K562 (cell line): ENCODE results near the gene GPR3. TPM values are rescaled to one million over a fixed set of nuclear protein-coding genes. Genes with fewer than 3 reads are reported as not detected.

ENCODE experiments used
- BCLAF1 ChIP-seq, 2 experiments: fragments of 450-650 bp in 1 of 2; IDR thresholded peaks; 2 replicates each; pipeline ENCODE4 v1.6.1; 2011 to 2017; ENCODE audit warnings: low read depth in 2 of 2, antibody characterized with exemption in 1 of 2, borderline replicate concordance in 1 of 2, low read length in 1 of 2, mild to moderate bottlenecking in 1 of 2, mixed read lengths in 1 of 2; ENCODE audit not compliant: control insufficient read depth in 1 of 2
- CREBBP ChIP-seq: IDR thresholded peaks from one replicate; pipeline ENCODE4 v1.6.1; 2012; ENCODE audit warnings: low read depth, mild to moderate bottlenecking, control low read depth, inconsistent platforms, low read length
- EP400 ChIP-seq: fragments of 450-650 bp; IDR thresholded peaks from 2 replicates; pipeline ENCODE4 v1.6.1; 2017; ENCODE audit warnings: antibody characterized with exemption, mild to moderate bottlenecking, moderate library complexity
- ERF ChIP-seq: fragments of 450-650 bp; formaldehyde crosslinking; IDR thresholded peaks from 2 replicates; pipeline ENCODE4 v1.4.0; 2020; ENCODE audit warnings: mild to moderate bottlenecking, mixed read lengths
- GABPB1 ChIP-seq: sonication (generic); formaldehyde crosslinking; IDR thresholded peaks from 2 replicates; pipeline ENCODE4 v1.8.0; 2022; ENCODE audit warnings: mild to moderate bottlenecking, missing genetic modification reagents
- MAFG ChIP-seq: fragments of 450-650 bp; conservative IDR thresholded peaks from 2 replicates; pipeline ENCODE4 v1.6.1; 2016; ENCODE audit warnings: missing genetic modification characterization, missing compliant biosample characterization
- PHF21A ChIP-seq: fragments of 450-650 bp; IDR thresholded peaks from 2 replicates; pipeline ENCODE4 v1.6.1; 2017; ENCODE audit warnings: low read depth, borderline replicate concordance
- POLR2AphosphoS2 ChIP-seq: IDR thresholded peaks from 2 replicates; pipeline ENCODE4 v1.6.1; 2012; ENCODE audit warnings: low read length, improper control_type of control experiment
- RFX5 ChIP-seq: IDR thresholded peaks from 2 replicates; pipeline ENCODE4 v1.6.1; 2011; ENCODE audit warnings: low read depth, mild to moderate bottlenecking, improper control_type of control experiment, low read length
- ZFX ChIP-seq: sonication (generic); formaldehyde crosslinking; IDR thresholded peaks from 2 replicates; pipeline ENCODE4 v1.8.0; 2022; ENCODE audit warnings: mild to moderate bottlenecking, missing genetic modification reagents, moderate library complexity
- ZNF696 ChIP-seq: fragments of 250-450 bp; sonication (Bioruptor Pico); conservative IDR thresholded peaks from 2 replicates; pipeline ENCODE4 v1.4.0; 2020; ENCODE audit warnings: mild to moderate bottlenecking, moderate library complexity
- ZNF76 ChIP-seq: fragments of 250-450 bp; sonication (Bioruptor Pico); IDR thresholded peaks from 2 replicates; pipeline ENCODE4 v1.4.0; 2020; ENCODE audit warnings: mild to moderate bottlenecking, moderate library complexity, borderline replicate concordance
- ZNF780A ChIP-seq: fragments of 250-450 bp; sonication (Bioruptor Pico); IDR thresholded peaks from 2 replicates; pipeline ENCODE4 v1.5.0; 2021; ENCODE audit warnings: mild to moderate bottlenecking
- polyA plus RNA-seq, 8 experiments: library from polyadenylated mRNA; depleted of rRNA in 4 of 8; stranded (reverse) in 5 of 8; unstranded in 3 of 8; fragments of >200 nt; fragmentation: Nextera tagmentation in 2 of 8; fragmentation: Illumina TruSeq in 1 of 8; extraction: Ambion mirVana in 2 of 8; extraction: Trizol in 1 of 8; gene quantifications; 2 replicates each; pipeline versions ENCODE4 v1.2.1 to v1.2.3, GENCODE V29; 2011 to 2014; ENCODE audit warnings: inconsistent platforms in 1 of 8, missing spikeins in 1 of 8
- total RNA-seq, 7 experiments: library from RNA; depleted of rRNA in 6 of 7; stranded (reverse); fragments of >200 nt in 6 of 7; fragmentation: Illumina TruSeq in 2 of 7; extraction: Trizol in 2 of 7; gene quantifications; 2 replicates each; pipeline versions ENCODE4 v1.2.1 to v1.2.3, GENCODE V29; 2011 to 2021; ENCODE audit warnings: low replicate concordance in 1 of 7
- TF ChIP-seq, protein P1 (sequence below): fragments of 250-450 bp; sonication (Bioruptor Pico); IDR thresholded peaks from 2 replicates; pipeline ENCODE4 v1.9.0; 2021; ENCODE audit warnings: mild to moderate bottlenecking, inconsistent platforms
- TF ChIP-seq, protein P2 (sequence below), 2 experiments: IDR thresholded peaks; 2 replicates each; pipeline ENCODE4 v1.6.1; 2011; ENCODE audit warnings: borderline replicate concordance in 1 of 2, control low read depth in 1 of 2, low read depth in 1 of 2, low read length in 1 of 2, mild to moderate bottlenecking in 1 of 2, mixed read lengths in 1 of 2, moderate library complexity in 1 of 2; ENCODE audit not compliant: insufficient read depth in 1 of 2, insufficient read length in 1 of 2, poor library complexity in 1 of 2, severe bottlenecking in 1 of 2; ENCODE audit errors: extremely low read depth in 1 of 2
- TF ChIP-seq, protein P3 (sequence below): fragments of 450-650 bp; formaldehyde crosslinking; IDR thresholded peaks from 2 replicates; pipeline ENCODE4 v1.4.0; 2020; ENCODE audit warnings: mild to moderate bottlenecking, moderate library complexity
- TF ChIP-seq, protein P4 (sequence below): fragments of 450-650 bp; conservative IDR thresholded peaks from 2 replicates; pipeline ENCODE4 v1.6.1; 2016; ENCODE audit warnings: missing genetic modification characterization, low read depth, mild to moderate bottlenecking, missing compliant biosample characterization, moderate library complexity

Gene GPR3
- total and polyA plus RNA-seq, 9 of the 15 experiments (the other 6 are each of a cell fraction or from before 2014, with no cell fraction given), result 0.24 to 11.5 (median 3.7) TPM

GRCh38 chr1:27366113-27366410 lies 26.4 kb upstream of the GPR3 start (continued):
- TF ChIP-seq BCLAF1 (IDR thresholded peaks at IDR 0.05; ENCODE audit: borderline replicate concordance in 1 of 2, control insufficient read depth in 1 of 2, low read depth in 2 of 2, low read length in 1 of 2) (no peak), ZNF696 (CRISPR knock-in tag) (no peak), ZFX (CRISPR knock-in tag) (peak; percentile 57), MAFG (no peak), CREBBP (no peak), EP400 (no peak), ERF (CRISPR knock-in tag) (no peak), GABPB1 (no peak), POLR2AphosphoS2 (no peak), RFX5 (peak; percentile 80), ZNF76 (CRISPR knock-in tag) (0 out of 2 replicates have a peak, but pooled peaks have one; percentile 28), PHF21A (no peak), ZNF780A (CRISPR knock-in tag) (no peak)
- TF ChIP-seq, protein P1, sequence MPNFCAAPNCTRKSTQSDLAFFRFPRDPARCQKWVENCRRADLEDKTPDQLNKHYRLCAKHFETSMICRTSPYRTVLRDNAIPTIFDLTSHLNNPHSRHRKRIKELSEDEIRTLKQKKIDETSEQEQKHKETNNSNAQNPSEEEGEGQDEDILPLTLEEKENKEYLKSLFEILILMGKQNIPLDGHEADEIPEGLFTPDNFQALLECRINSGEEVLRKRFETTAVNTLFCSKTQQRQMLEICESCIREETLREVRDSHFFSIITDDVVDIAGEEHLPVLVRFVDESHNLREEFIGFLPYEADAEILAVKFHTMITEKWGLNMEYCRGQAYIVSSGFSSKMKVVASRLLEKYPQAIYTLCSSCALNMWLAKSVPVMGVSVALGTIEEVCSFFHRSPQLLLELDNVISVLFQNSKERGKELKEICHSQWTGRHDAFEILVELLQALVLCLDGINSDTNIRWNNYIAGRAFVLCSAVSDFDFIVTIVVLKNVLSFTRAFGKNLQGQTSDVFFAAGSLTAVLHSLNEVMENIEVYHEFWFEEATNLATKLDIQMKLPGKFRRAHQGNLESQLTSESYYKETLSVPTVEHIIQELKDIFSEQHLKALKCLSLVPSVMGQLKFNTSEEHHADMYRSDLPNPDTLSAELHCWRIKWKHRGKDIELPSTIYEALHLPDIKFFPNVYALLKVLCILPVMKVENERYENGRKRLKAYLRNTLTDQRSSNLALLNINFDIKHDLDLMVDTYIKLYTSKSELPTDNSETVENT, result no peak
- TF ChIP-seq, protein P2, sequence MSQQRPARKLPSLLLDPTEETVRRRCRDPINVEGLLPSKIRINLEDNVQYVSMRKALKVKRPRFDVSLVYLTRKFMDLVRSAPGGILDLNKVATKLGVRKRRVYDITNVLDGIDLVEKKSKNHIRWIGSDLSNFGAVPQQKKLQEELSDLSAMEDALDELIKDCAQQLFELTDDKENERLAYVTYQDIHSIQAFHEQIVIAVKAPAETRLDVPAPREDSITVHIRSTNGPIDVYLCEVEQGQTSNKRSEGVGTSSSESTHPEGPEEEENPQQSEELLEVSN (IDR thresholded peaks at IDR 0.05; ENCODE audit: borderline replicate concordance in 1 of 2, extremely low read depth in 1 of 2, insufficient read depth in 1 of 2, insufficient read length in 1 of 2, low read depth in 1 of 2, low read length in 1 of 2, poor library complexity in 1 of 2, severe bottlenecking in 1 of 2), result peak in 1 of 2 experiments; percentile 11
- TF ChIP-seq, protein P3, sequence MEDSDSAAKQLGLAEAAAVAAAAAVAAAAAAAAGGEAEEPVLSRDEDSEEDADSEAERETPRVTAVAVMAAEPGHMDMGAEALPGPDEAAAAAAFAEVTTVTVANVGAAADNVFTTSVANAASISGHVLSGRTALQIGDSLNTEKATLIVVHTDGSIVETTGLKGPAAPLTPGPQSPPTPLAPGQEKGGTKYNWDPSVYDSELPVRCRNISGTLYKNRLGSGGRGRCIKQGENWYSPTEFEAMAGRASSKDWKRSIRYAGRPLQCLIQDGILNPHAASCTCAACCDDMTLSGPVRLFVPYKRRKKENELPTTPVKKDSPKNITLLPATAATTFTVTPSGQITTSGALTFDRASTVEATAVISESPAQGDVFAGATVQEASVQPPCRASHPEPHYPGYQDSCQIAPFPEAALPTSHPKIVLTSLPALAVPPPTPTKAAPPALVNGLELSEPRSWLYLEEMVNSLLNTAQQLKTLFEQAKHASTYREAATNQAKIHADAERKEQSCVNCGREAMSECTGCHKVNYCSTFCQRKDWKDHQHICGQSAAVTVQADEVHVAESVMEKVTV (CRISPR knock-in tag), result no peak
- TF ChIP-seq, protein P4, sequence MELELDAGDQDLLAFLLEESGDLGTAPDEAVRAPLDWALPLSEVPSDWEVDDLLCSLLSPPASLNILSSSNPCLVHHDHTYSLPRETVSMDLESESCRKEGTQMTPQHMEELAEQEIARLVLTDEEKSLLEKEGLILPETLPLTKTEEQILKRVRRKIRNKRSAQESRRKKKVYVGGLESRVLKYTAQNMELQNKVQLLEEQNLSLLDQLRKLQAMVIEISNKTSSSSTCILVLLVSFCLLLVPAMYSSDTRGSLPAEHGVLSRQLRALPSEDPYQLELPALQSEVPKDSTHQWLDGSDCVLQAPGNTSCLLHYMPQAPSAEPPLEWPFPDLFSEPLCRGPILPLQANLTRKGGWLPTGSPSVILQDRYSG (tag), result no peak
